Erythroblast (primary cell): ENCODE results near the gene TRMT61A.
A peak's percentile ranks its signal among the peaks of the same experiment; 100 is the strongest.

Source experiments
- DNase-seq, 2 experiments: peaks; one replicate each; lab custom pipeline; 2025; lab: John Stamatoyannopoulos, UW
- GATA1 ChIP-seq: IDR thresholded peaks from 2 replicates; pipeline ENCODE4 v1.6.1; 2011; ENCODE audit warnings: low read depth, mild to moderate bottlenecking, control low read depth, low read length, moderate library complexity
- POLR2A ChIP-seq: IDR thresholded peaks from 2 replicates; pipeline ENCODE4 v1.6.1; 2011; ENCODE audit warnings: mild to moderate bottlenecking, low read length

Gene TRMT61A

DNA sequence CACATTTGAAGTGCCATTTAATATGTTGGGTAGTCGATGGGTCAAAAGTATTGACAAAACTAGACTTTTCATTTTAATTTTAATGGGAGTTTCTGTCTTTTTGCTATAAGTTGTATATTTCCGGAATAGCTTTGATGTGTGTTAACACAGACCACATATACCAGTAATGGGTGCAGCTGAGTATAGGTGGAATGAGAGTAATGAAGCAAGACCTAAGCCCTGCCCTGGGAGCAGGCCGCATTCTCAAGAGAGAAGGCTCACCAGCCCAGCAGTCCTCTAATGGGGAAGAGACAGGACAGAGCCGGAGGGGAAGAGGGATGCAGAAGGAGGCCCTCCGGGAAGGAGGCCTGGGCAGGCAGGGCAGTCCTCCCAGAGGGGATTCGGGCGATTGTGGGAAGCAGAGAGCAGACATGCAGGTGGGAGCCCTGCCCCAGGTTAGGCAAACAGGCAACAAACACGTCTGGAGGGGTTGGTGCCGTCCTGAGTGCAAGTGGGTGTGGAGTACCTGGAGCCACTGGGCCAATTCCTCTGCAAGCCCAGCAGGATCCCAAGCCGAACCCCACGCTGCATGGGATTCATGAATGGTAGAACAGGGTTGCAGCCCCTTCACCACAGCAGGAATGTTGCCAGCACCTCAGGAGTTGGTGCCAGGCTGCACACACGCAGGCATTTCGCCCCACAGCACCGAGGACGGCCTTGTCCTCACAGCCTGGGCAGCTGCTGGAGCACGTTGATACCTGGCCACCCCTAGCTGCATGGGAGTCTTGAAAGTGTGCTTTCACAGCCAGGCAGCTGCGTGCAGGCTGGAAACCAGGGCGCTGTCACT lies 14.2 kb upstream of the TRMT61A start:
- TF ChIP-seq POLR2A (no peak), GATA1 (no peak)
- no peak for DNase-seq

DNA sequence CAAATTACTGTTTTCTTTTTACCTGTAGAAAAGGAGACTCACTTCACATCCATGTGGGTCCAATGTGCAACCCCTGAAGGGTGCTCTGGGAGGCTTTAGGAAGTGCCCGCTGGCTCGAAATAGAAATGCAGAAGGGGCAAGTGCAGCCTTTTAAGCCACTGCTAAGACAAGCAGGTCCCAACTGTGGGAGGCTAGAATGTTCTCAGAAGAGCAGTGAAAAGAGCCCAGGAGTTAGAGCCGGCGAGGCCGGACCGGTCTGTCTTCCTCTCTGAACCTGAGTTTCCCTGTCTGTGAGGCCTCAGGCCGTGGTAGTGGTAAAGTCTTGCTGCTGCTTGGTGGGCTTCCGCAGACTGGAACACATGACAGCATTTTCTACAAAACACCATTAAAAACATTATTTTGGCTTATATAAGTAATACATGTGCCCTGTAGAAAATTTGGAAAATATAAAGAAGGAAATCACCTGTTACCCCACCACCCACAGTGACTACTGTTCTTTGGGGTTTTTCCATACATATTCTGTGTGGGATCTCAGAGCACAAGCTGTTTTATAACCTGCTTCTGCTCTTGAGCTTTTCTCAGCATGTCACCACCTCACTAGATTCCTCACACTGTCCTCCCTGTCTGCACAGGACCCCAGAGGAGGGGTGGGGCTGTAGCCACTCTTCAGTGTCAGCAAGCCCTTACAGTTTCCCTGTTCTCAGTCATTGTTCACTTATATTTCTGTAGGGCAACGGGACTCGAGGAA lies 12.4 kb upstream of the TRMT61A start:
- DNase-seq = no peak
- TF ChIP-seq POLR2A (no peak), GATA1 (no peak)

DNA sequence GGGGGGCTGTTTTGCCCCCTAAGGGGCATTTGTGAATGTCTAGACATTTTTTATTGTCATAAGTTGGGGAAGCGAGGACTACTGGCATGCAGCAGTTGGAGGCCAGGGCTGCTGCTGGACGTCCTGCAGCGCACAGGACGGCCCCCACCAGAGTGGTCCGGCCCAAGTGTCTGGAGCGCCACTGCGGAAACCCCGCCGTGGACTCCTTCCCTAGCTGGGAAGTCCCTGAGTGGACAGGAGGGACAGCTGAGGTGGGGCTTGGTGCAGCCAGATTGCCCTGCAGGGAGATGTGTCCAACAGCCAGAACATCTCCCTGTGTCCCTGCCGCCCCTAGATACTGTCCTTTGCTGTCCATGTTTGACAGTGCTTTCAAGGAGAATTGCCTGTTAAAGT lies 11.8 kb upstream of the TRMT61A start:
- no peak for DNase-seq
- no peak for TF ChIP-seq POLR2A
- no peak for TF ChIP-seq GATA1

DNA sequence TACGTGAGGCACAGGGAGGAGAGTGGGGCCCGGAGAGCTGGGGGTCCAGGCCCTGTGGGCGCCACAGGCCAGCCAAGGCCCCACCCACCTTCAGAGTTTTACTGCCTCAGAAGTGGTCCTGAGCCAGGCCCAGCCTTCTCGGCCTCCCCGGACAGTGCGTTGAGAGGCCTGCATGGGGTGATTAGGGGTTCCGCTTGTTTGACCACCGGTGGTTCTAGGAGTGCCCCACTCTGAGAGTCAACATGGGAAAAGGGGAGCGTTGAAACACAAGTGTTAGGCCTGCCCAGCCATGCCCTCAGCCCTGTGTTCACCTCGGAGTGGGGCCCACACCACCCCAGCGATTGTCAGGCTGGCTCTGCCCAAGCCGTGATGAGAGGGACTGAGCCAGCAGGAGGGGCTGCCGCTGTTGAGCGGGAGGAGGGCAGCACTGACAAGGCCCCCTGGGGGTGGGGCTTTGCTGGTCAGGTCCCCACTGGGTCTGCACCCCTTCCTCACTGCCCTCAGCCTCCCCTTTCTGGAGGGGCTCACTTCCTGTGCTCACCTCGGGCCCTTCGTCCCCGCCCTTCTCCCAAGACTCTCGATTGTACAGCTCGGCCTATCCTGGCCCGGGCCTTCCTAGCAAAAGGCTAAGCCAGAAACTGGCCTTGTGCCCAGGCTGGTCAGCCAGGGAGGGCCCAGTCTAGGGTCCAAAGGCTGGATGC lies 11.1 kb upstream of the TRMT61A start:
- DNase-seq = no peak
- no peak for TF ChIP-seq POLR2A
- TF ChIP-seq GATA1 = no peak

DNA sequence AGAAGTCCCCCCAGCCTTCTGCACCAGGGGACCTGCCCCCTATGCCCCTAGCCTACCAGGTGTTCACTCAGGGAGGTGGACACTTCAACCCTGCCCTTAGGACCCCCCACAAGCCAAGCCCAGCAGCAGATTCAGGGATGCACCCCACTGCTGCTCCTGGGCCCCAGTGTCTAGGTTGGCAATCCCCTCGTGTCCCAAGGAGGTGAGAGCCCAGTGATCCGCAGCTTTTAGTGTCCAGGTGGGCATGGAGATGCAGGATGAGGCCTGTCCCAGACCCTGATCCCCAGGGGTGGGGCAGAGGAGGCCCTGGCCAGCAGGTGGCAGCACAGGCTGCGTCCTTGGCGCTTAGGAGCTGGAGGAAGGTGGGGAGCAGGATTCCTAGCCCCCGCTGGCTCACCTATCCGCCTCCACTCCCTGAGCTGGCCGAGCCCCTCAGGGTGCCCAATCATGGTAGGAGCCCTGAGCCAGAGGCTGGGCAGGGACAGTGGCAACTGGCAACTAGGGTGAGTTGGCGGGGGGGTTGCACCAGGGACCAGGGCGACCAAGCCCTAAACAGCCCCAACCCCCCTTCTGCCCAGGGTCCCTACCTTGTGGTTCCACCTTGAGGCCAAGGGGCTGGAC lies 10.5 kb upstream of the TRMT61A start:
- TF ChIP-seq POLR2A (no peak), GATA1 (no peak)
- DNase-seq = peak; percentile 53 to 71

DNA sequence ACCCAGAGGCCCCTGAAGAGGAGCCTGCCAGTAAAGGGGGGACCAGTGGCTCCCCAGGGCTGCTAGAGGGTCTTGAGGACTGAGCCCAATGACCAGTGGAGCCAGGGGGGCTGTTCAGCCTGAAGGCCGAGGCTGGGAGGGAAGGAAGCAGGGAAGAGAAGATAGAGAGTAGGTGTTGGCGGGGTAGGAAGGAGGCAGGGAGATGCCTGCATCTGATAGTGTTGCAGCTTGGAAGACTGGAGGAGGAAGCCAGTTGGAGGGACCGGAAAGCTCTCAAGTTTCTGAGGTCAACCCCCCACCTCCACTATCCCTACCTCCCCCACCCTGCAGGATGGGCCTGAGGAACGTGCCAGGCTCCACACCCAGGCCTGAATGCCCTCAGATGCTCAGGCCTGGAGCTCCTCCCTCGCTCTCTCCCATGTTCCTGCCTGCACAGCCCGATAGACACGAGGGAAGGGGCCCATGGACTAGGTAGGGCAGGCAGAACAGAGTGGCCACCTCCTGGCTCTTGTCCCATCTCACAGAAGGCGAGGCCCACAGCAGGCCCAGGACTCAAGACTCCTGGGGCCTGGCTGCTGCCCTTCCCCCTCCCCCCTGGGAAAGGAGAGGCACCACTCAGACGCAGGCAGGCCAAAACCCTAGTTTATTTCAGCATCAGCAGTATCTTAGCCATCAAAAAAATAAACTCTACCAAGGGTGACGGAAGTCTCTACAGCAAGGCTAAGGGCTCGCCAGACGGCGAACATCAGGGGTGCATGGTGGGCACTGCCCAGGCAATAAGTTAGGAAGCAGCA lies 9.8 kb upstream of the TRMT61A start:
- peak; percentile 41 to 53 for DNase-seq
- no peak for TF ChIP-seq GATA1
- TF ChIP-seq POLR2A = no peak

DNA sequence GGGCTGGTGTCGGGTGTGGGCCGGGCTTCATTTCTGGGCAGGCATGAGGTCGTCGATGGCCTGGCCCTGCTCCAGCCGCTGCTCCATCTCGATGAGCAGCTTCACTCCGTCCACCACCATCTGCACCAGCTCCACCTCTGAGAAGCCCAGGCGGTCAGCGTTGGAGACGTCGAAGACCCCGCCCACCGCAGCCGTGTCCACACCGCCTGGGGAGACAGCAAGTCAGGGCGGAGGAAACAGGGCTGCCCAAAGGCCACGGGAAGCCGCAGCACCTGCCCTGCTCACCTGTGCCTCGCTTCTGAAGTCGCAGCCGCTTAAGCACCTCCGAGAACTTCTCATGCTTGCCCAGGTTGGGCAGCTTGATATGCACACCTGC lies 9.2 kb upstream of the TRMT61A start:
- no peak for DNase-seq
- TF ChIP-seq GATA1 = no peak
- no peak for TF ChIP-seq POLR2A

DNA sequence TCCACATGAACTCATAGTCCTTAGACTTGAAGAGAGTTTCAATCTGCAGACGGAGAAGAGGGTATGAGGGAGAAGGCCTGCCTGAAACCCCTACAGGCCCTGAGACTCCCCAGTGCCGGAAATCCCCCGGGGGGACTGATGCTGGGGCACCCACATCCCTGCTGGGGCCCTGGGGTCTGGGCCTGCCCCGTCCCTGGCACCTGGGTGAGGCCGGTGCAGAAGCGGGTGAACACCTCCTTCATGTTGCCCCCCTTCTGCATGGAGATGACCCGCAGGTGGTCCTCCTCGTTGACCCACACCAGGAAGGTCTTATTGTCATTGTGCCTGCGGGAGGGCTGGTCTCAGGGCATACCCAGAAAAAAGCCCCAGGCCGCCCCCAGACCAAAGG lies 8.7 kb upstream of the TRMT61A start:
- no peak for TF ChIP-seq GATA1
- no peak for TF ChIP-seq POLR2A

DNA sequence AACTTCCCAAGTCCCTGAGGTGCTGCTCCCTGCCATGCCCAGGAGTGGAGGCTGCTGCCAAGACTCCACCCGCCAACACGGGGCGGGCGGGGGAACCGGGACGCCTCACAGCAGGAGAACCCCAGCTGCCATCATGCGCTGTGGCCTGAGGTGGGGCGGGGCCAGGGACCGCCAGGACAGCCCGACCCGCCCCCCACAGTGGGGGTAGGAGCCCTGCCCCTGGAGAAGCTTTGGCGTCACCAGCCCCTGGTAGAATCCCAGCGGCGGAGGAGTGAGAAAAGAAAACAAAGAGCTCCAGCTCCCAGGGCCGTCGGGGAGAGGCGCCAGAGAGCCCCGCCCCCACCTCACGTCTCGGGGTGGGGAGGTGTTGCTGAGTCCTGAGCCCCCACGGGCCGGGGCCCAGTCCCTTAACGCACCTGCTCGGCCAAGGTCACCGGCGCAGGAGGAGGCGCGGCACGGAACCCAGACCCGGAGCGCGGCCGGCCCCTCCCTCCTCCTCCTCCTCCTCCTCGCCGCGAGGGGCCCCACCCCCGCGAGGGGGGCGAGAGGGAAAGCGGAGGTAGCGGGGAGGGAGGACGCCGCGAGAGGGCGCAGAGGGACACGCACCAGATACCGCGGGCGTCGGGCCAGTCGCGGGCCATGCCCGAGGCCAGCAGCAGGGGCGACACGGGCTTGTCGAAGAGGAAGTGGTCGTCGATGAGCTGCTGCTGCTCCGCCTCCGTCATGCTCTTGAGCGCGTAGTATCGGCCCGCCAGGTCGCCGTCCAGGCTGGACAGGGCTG lies 8.1 kb upstream of the TRMT61A start:
- DNase-seq = peak; percentile 86 to 92
- TF ChIP-seq GATA1 (no peak), POLR2A (peak; percentile 23)

More for the DNA sequence above, 8.7 kb upstream of the TRMT61A start:
- no peak for DNase-seq

DNA sequence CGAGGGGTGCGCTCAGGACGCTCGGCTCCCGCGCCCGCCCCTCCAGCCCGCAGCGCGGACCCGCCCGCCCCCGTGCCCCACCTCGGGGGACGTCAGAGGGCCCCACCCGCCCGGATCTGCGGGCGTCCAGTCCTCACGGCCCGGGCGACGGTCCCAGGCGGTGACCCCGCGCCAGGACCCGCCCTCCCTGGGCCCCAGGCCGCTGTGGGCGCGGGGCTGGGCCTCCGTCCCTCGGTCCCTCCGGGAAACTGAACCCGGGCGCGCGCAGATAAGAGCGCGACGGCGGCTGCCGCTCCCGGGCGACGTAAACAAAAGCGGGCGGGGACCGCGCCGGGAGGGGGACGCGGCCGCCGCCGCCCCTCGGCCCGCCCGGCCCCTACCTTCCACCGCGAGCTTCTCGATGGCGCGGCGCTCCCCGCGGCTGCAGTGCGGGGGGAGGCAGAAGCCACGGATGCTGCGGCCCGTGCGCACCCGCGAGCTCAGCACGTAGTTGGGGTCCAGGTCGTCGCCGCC lies 7.5 kb upstream of the TRMT61A start:
- peak in 1 of 2 experiments; percentile 81 for DNase-seq
- TF ChIP-seq GATA1 = no peak
- TF ChIP-seq POLR2A = no peak

DNA sequence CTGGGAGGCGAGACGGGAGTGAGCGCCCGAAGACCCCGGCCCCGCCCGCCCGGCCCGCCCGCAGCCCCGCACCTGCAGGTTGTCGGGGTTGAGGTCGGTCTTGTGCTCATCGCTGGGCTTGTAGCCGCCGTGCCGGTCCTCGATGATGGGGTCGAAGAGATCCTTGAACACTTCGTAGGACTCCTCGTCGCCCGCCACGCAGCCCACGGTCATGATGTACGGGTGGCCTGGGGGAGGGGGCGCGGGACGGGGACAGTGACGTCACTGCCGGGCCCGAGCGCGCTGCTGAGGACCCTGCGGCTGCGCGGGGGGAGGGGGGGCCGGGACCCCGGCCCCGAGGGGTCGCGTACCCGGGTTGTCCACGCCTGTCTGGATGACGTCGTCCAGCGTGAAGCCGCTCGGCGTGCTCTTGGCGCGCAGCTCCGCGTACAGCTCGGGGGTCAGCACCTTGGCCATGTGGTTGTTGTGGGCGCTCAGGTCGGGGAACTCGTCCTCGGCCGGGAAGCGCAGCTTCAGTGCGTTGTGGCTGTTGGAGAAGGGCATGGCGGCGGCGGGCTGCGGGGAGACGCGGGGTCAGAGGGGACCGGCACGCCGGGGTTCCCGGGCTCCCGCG lies 6.9 kb upstream of the TRMT61A start:
- no peak for TF ChIP-seq POLR2A
- TF ChIP-seq GATA1 = no peak
- DNase-seq = peak; percentile 56 to 63
